GM23248 (cell line): ENCODE data around the gene FYB2. TPM values are rescaled to one million over a fixed set of nuclear protein-coding genes. Genes with fewer than 3 reads are reported as not detected.

Experiments used
- DNase-seq: peaks from one replicate; pipeline ENCODE4 v3.0.0-alpha.2; 2015
- H2AFZ ChIP-seq: fragments of 200-600 bp; sonication (generic); 2 replicates; pipeline ENCODE4 v1.6.1; 2016; ENCODE audit warnings: antibody characterized with exemption
- H3F3A ChIP-seq: fragments of 200-600 bp; sonication (generic); 2 replicates; pipeline ENCODE4 v1.6.1; 2016; ENCODE audit warnings: mild to moderate bottlenecking, antibody characterized with exemption, mixed run types; ENCODE audit not compliant: insufficient read depth
- H3K27ac ChIP-seq: fragments of 200-600 bp; sonication (generic); 2 replicates; pipeline ENCODE4 v1.5.1; 2016; ENCODE audit warnings: mild to moderate bottlenecking
- H3K27me3 ChIP-seq: fragments of 200-600 bp; sonication (generic); replicated peaks from 2 replicates; pipeline ENCODE4 v1.6.1; 2016; ENCODE audit warnings: mild to moderate bottlenecking; ENCODE audit not compliant: insufficient read depth
- H3K36me3 ChIP-seq: fragments of 200-600 bp; sonication (generic); 2 replicates; pipeline ENCODE4 v1.6.1; 2016; ENCODE audit warnings: low read depth, mild to moderate bottlenecking
- H3K4me1 ChIP-seq: fragments of 200-600 bp; sonication (generic); 2 replicates; pipeline ENCODE4 v1.6.1; 2016; ENCODE audit warnings: mild to moderate bottlenecking; ENCODE audit not compliant: insufficient read depth
- H3K4me2 ChIP-seq: fragments of 200-600 bp; sonication (generic); one replicate; pipeline ENCODE4 v1.6.1; 2016; ENCODE audit warnings: mild to moderate bottlenecking; ENCODE audit not compliant: unreplicated experiment
- H3K4me3 ChIP-seq: fragments of 200-600 bp; sonication (generic); 2 replicates; pipeline ENCODE4 v1.5.1; 2016; ENCODE audit warnings: mild to moderate bottlenecking
- H3K79me2 ChIP-seq: fragments of 200-600 bp; sonication (generic); 2 replicates; pipeline ENCODE4 v1.6.1; 2016; ENCODE audit warnings: mild to moderate bottlenecking; ENCODE audit not compliant: insufficient read depth
- H3K9ac ChIP-seq: fragments of 200-600 bp; sonication (generic); 2 replicates; pipeline ENCODE4 v1.6.1; 2016; ENCODE audit warnings: mild to moderate bottlenecking
- H3K9me2 ChIP-seq: fragments of 200-600 bp; sonication (generic); 2 replicates; pipeline ENCODE4 v1.6.1; 2016; ENCODE audit warnings: mixed run types, mild to moderate bottlenecking, moderate library complexity; ENCODE audit not compliant: insufficient read depth
- H3K9me3 ChIP-seq: fragments of 200-600 bp; sonication (generic); one replicate; pipeline ENCODE4 v1.6.1; 2017; ENCODE audit warnings: low read depth
- H4K20me1 ChIP-seq: fragments of 200-600 bp; sonication (generic); 2 replicates; pipeline ENCODE4 v1.6.0; 2016; ENCODE audit not compliant: insufficient read depth
- EZH2 ChIP-seq: fragments of 200-600 bp; sonication (generic); IDR thresholded peaks from 2 replicates; pipeline ENCODE4 v1.6.1; 2018; ENCODE audit warnings: antibody characterized with exemption, mild to moderate bottlenecking; ENCODE audit not compliant: insufficient read depth, poor library complexity, severe bottlenecking
- EZH2phosphoT487 ChIP-seq: fragments of 200-600 bp; sonication (generic); IDR thresholded peaks from 2 replicates; pipeline ENCODE4 v1.6.1; 2018; ENCODE audit warnings: antibody characterized with exemption, moderate library complexity, mild to moderate bottlenecking, low read depth; ENCODE audit not compliant: insufficient read depth
- WGBS, 2 experiments: methylation state at CpG; one replicate each; pipeline ENCODE4 v1.1.6; 2015 to 2017; ENCODE audit warnings: low lambda C conversion rate in 2 of 2, low coverage in 1 of 2; ENCODE audit errors: missing lambda C conversion rate in 2 of 2; 5-methylcytosine and 5-hydroxymethylcytosine counted together
- in situ Hi-C: fragments of 300-500 bp; cut with MboI; formaldehyde crosslinking; loops from 2 replicates; pipeline ENCODE4 v1.15.0; 2020
- polyA plus RNA-seq: library from polyadenylated mRNA; unstranded; fragments of >200 nt; fragmentation: Nextera tagmentation; extraction: Ambion mirVana; gene quantifications from 2 replicates; pipeline ENCODE4 v1.2.1, GENCODE V29; 2016
- total RNA-seq: library from RNA; depleted of rRNA; stranded (reverse); fragments of >200 nt; shearing (Covaris generic); gene quantifications from 2 replicates; pipeline ENCODE4 v1.2.3, GENCODE V29; 2014

The FYB2 gene
- total and polyA plus RNA-seq, 2 experiments from 2014 or later, result not detected

DNA sequence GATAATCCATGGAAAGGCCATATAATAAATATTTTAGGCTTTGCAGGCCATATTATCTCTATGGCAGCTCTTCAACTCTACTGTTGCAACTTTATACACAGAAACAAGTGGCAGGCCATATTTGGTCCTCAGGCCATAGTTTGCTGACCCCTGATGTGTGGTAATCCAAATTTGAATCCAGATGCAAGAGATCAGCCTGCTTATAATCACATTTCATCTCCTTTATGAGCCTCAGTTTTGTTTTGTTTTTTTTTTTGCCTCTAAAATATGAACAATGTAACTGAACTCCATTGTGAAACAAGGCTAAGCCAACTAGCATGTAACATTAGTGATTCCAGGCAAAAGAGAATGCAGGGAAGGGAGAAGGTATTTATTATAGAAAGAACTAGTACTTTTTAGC lies 92.5 kb downstream of the FYB2 start:
- H3K36me3 ChIP-seq, result no peaks in the 10 kb centered on the region
- no peak overlapping the region for H2AFZ ChIP-seq
- in situ Hi-C loops, result no loop called here
- H3K4me3 ChIP-seq, result no peak overlapping the region
- no peaks in the 10 kb centered on the region for H3K79me2 ChIP-seq
- no peak overlapping the region for H3K27ac ChIP-seq
- DNase-seq, result no peak
- H4K20me1 ChIP-seq, result no peaks in the 10 kb centered on the region
- H3K4me1 ChIP-seq, result no peaks in the 10 kb centered on the region
- H3K27me3 ChIP-seq, result 0 out of 2 replicates have a peak, but pooled peaks cover 3% of the 10 kb centered on the region
- no peaks in the 10 kb centered on the region for H3F3A ChIP-seq
- H3K9me3 ChIP-seq, result no peaks in the 10 kb centered on the region
- no peaks in the 10 kb centered on the region for H3K9me2 ChIP-seq
- H3K9ac ChIP-seq, result no peak overlapping the region
- TF ChIP-seq EZH2phosphoT487 (no peak), EZH2 (no peak)
- H3K4me2 ChIP-seq, result no peak overlapping the region

DNA sequence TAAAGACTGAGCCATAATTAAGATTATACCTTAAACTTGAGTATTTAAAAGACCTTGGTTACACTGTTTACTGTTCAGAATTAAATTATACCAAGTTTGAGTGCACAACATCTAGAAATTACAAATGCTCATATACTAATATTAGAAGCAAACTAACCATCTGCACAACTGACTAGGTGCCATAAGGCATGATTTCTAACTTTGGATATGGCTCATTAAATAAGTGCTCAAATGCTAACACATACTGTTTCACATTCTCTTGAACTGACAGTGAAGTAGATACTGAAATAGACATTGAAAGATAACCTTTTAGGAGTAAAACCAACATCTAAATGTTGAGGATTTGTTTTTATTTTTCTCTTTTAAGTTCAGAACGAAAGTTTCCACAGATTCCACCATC lies 100.0 kb downstream of the FYB2 start:
- Histone ChIP-seq H3F3A (peaks cover 6% of the 10 kb centered on the region; the same call in 1 of the 2 replicates), H3K9me2 (no peaks in the 10 kb centered on the region; the same call in 1 of the 2 replicates), H3K9ac (no peak overlapping the region), H3K9me3 (no peaks in the 10 kb centered on the region), H3K79me2 (no peaks in the 10 kb centered on the region), H2AFZ (no peak overlapping the region), H3K4me3 (no peak overlapping the region), H3K36me3 (no peaks in the 10 kb centered on the region), H4K20me1 (no peaks in the 10 kb centered on the region), H3K4me2 (no peak overlapping the region), H3K27me3 (no peaks in the 10 kb centered on the region), H3K4me1 (peaks cover 11% of the 10 kb centered on the region), H3K27ac (no peak overlapping the region)
- no peak for TF ChIP-seq EZH2phosphoT487
- no peak for TF ChIP-seq EZH2
- no peak for DNase-seq
- in situ Hi-C loops, result no loop called here
- 60 to 79% methylated on average over 1 of the region's 1 CpG for WGBS, 2 experiments

DNA sequence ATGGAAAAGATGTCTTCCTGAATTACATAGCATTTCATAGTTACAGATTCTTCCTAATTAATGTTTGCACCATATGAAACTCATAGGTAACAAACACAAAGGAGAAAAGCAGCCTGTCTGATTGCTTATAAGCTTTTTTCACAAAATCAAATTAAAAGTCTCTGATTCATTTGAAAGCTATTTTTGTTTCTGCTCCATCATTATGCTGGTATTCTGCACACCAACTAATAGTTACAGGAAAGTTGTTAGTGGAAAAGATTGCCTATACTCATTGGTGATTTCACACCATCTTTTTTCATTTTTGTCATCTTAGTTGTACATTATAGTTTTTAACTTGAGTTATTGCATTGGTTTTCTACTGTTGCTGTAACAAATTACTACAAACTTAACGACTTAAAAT lies 104.0 kb downstream of the FYB2 start:
- H3K4me2 ChIP-seq, result peak overlapping the region; percentile 43
- no peaks in the 10 kb centered on the region for H3K27me3 ChIP-seq
- H3F3A ChIP-seq, result peaks cover 20% of the 10 kb centered on the region
- no peaks in the 10 kb centered on the region for H4K20me1 ChIP-seq
- peaks cover 31% of the 10 kb centered on the region for H3K4me1 ChIP-seq
- H3K9me2 ChIP-seq, result no peaks in the 10 kb centered on the region; the same call in 1 of the 2 replicates
- in situ Hi-C loops, result no loop called here
- TF ChIP-seq EZH2 (no peak), EZH2phosphoT487 (no peak)
- no peak overlapping the region for H3K9ac ChIP-seq
- no peaks in the 10 kb centered on the region for H3K9me3 ChIP-seq
- no peaks in the 10 kb centered on the region for H3K79me2 ChIP-seq
- peak; percentile 56 for DNase-seq
- 33 to 75% methylated on average over 1 of the region's 1 CpG for WGBS, 2 experiments
- H2AFZ ChIP-seq, result no peak overlapping the region
- H3K27ac ChIP-seq, result no peak overlapping the region
- no peak overlapping the region for H3K4me3 ChIP-seq
- no peaks in the 10 kb centered on the region for H3K36me3 ChIP-seq

DNA sequence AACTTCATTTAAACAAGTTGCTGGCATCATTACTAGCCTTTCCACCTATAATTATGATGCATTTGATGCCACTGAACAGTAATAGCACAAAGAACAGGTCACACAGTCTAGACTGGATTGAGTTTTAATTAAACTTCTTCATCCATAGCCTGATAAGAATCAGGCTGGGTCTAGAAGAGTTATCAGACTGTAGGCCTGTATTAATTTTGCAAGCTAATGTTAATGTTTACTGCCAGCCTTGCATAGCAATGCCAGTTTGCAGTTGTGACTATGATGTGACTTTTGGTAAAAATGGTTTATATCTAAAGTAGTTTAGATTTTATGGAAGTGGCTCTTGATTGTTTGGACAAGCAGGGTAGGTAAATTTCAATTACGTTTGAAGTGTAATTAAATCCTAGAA lies 106.1 kb downstream of the FYB2 start:
- TF ChIP-seq EZH2 (no peak), EZH2phosphoT487 (no peak)
- H3K36me3 ChIP-seq, result no peaks in the 10 kb centered on the region
- no peak overlapping the region for H3K9ac ChIP-seq
- no peaks in the 10 kb centered on the region for H3K79me2 ChIP-seq
- no peaks in the 10 kb centered on the region for H3K27me3 ChIP-seq
- no peak overlapping the region for H3K4me3 ChIP-seq
- no peaks in the 10 kb centered on the region; the same call in 1 of the 2 replicates for H3K9me2 ChIP-seq
- no peak overlapping the region for H3K27ac ChIP-seq
- no peak for DNase-seq
- H3F3A ChIP-seq, result peaks cover 21% of the 10 kb centered on the region
- in situ Hi-C loops, result no loop called here
- no peaks in the 10 kb centered on the region for H4K20me1 ChIP-seq
- peaks cover 32% of the 10 kb centered on the region for H3K4me1 ChIP-seq
- H3K4me2 ChIP-seq, result no peak overlapping the region
- WGBS, 2 experiments, result 95 to 96% methylated on average over 1 of the region's 1 CpG
- no peaks in the 10 kb centered on the region for H3K9me3 ChIP-seq
- no peak overlapping the region for H2AFZ ChIP-seq

DNA sequence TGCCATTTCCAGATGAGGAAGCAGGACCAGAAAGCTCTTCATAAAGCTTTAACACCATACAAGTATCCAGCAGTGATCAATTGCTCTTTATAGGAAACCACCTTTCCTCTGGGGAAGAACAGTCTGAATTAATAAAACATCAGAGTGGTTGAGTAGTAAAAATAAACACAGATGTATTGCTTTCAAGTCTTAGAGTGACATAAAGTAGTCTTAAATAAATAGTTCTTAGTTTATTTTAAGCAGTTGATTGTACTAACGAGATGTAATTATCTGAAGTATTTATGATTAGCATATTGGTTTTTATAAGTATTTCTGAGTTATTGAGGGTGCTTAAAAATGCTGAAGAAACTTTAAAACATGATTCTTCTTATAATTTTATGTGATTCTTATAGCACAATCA lies 107.1 kb downstream of the FYB2 start:
- no peaks in the 10 kb centered on the region for H3K79me2 ChIP-seq
- peaks cover 32% of the 10 kb centered on the region for H3K4me1 ChIP-seq
- H2AFZ ChIP-seq, result no peak overlapping the region
- in situ Hi-C loops, result no loop called here
- no peak overlapping the region for H3K4me2 ChIP-seq
- H3K36me3 ChIP-seq, result no peaks in the 10 kb centered on the region
- peaks cover 21% of the 10 kb centered on the region for H3F3A ChIP-seq
- H3K9me2 ChIP-seq, result no peaks in the 10 kb centered on the region; the same call in 1 of the 2 replicates
- H3K27ac ChIP-seq, result no peak overlapping the region
- H3K4me3 ChIP-seq, result no peak overlapping the region
- H4K20me1 ChIP-seq, result no peaks in the 10 kb centered on the region
- no peaks in the 10 kb centered on the region for H3K9me3 ChIP-seq
- 77 to 89% methylated on average over 1 of the region's 1 CpG for WGBS, 2 experiments
- no peak overlapping the region for H3K9ac ChIP-seq
- H3K27me3 ChIP-seq, result no peaks in the 10 kb centered on the region
- no peak for TF ChIP-seq EZH2
- TF ChIP-seq EZH2phosphoT487, result no peak
- no peak for DNase-seq
